GM12878 (cell line): Measurements from ENCODE around the gene EEFSEC. TPM values are rescaled to one million over a fixed set of nuclear protein-coding genes. Genes with fewer than 3 reads are reported as not detected.

Experiments
- ATAC-seq: fragments of 200-7000 bp; cut with Tn5 transposase; 3 replicates; pipeline ENCODE4 v1.9.1; 2020; ENCODE audit warnings: mild to moderate bottlenecking, moderate library complexity
- BruUV-seq: library from RNA; stranded (reverse); fragments of 400-500 nt; replicated peaks from 2 replicates; lab custom pipeline; 2021; lab: Mats Ljungman, UMichigan
- CTCF ChIA-PET: fragments of 300-600 bp; sonication (Branson Sonifier 250); formaldehyde crosslinking; extraction: SDS; loops from one replicate; lab custom pipeline; 2021; ENCODE audit warnings: inconsistent platforms; lab: Yijun Ruan, JAX
- POLR2A ChIA-PET: fragments of 350-600 bp; formaldehyde crosslinking; extraction: SDS; loops from one replicate; lab custom pipeline; 2021; ENCODE audit warnings: inconsistent platforms; lab: Charles Lee
- RAD21 ChIA-PET: fragments of 300-600 bp; sonication (Branson Sonifier 250); formaldehyde crosslinking; loops from one replicate; lab custom pipeline; 2023; ENCODE audit warnings: antibody characterized with exemption; ENCODE audit not compliant: unreplicated experiment; lab: Charles Lee
- SMC1A ChIA-PET: fragments of 300-600 bp; sonication (Branson Sonifier 250); formaldehyde crosslinking; loops from one replicate; lab custom pipeline; 2023; ENCODE audit not compliant: unreplicated experiment, uncharacterized antibody; lab: Charles Lee
- DNase-seq: peaks from one replicate; pipeline ENCODE4 v3.0.0-alpha.2; 2011; ENCODE audit warnings: low read depth, low spot score
- FAIRE-seq: peaks from 3 replicates; lab custom pipeline; 2011; peaks lifted over from hg19 to GRCh38; lab: Jason Lieb, UNC
- H2AFZ ChIP-seq: 2 replicates; pipeline ENCODE4 v1.6.0; 2011; ENCODE audit warnings: low read depth, low read length, control low read depth; ENCODE audit not compliant: control insufficient read depth
- H3K27ac ChIP-seq: 2 replicates; pipeline ENCODE4 v1.5.1; 2011; ENCODE audit warnings: control low read depth; ENCODE audit not compliant: control insufficient read depth, insufficient read depth
- H3K27me3 ChIP-seq, 2 experiments: replicated peaks in 1 of 2; 2 replicates each; pipeline versions ENCODE4 v1.6.0 to v1.6.1; 2011; ENCODE audit warnings: low read length in 1 of 2; ENCODE audit not compliant: control insufficient read depth in 2 of 2, insufficient read depth in 2 of 2
- H3K36me3 ChIP-seq, 2 experiments: 2 replicates each; pipeline ENCODE4 v1.5.1; 2011; ENCODE audit warnings: low read length in 1 of 2; ENCODE audit not compliant: control insufficient read depth in 2 of 2, insufficient read depth in 2 of 2
- H3K4me1 ChIP-seq: 2 replicates; pipeline ENCODE4 v1.6.1; 2011; ENCODE audit warnings: mild to moderate bottlenecking, low read length, moderate library complexity, mixed read lengths; ENCODE audit not compliant: control insufficient read depth, insufficient read depth
- H3K4me2 ChIP-seq: 2 replicates; pipeline ENCODE4 v1.6.0; 2011; ENCODE audit warnings: control low read depth; ENCODE audit not compliant: control insufficient read depth, insufficient read depth
- H3K4me3 ChIP-seq: fragments of 200-600 bp; sonication (generic); 2 replicates; pipeline ENCODE4 v1.5.1; 2016
- H3K79me2 ChIP-seq: 2 replicates; pipeline ENCODE4 v1.6.0; 2011; ENCODE audit warnings: low read length; ENCODE audit not compliant: control insufficient read depth, insufficient read depth
- H3K9ac ChIP-seq: 2 replicates; pipeline ENCODE4 v1.8.0; 2011; ENCODE audit warnings: low read length, control low read depth, mixed read lengths; ENCODE audit not compliant: control insufficient read depth, insufficient read depth
- H3K9me3 ChIP-seq: replicated peaks from 3 replicates; pipeline ENCODE4 v1.5.1; 2011; ENCODE audit warnings: mild to moderate bottlenecking, low read length; ENCODE audit not compliant: control insufficient read depth, insufficient read depth
- H4K20me1 ChIP-seq: 2 replicates; pipeline ENCODE4 v1.6.0; 2011; ENCODE audit not compliant: control insufficient read depth, insufficient read depth
- ATF3 ChIP-seq: IDR thresholded peaks from 2 replicates; pipeline ENCODE4 v1.6.1; 2011; ENCODE audit warnings: low read depth, mild to moderate bottlenecking, low read length, moderate library complexity, borderline replicate concordance; ENCODE audit errors: extremely low read depth
- BCL11A ChIP-seq: IDR thresholded peaks from 2 replicates; pipeline ENCODE4 v1.6.1; 2011; ENCODE audit warnings: low read depth, low read length
- FOS ChIP-seq: IDR thresholded peaks from 3 replicates; pipeline ENCODE4 v1.6.1; 2011; ENCODE audit warnings: borderline replicate concordance; ENCODE audit not compliant: insufficient read length; ENCODE audit errors: extremely low read depth
- NFYB ChIP-seq: IDR thresholded peaks from 2 replicates; pipeline ENCODE4 v1.6.1; 2011; ENCODE audit warnings: low read depth, mild to moderate bottlenecking, low read length, improper control_type of control experiment, moderate library complexity; ENCODE audit not compliant: insufficient read depth
- WGBS: methylation state at CpG from one replicate; pipeline ENCODE4 v1.1.6; 2016; ENCODE audit warnings: low lambda C conversion rate; ENCODE audit not compliant: insufficient replicate concordance, insufficient coverage; ENCODE audit errors: missing lambda C conversion rate; 5-methylcytosine and 5-hydroxymethylcytosine counted together
- in situ Hi-C: fragments of 300-500 bp; cut with MboI; formaldehyde crosslinking; loops from 9 replicates; pipeline ENCODE4 v1.14.3; 2018; ENCODE audit warnings: mixed read lengths
- intact Hi-C: fragments of 100-400 bp; cut with micrococcal nuclease; formaldehyde crosslinking; loops from one replicate; pipeline ENCODE4 v1.14.2; 2022; ENCODE audit not compliant: unreplicated experiment
- polyA plus RNA-seq, 11 experiments: library from polyadenylated mRNA; depleted of rRNA in 4 of 11; unstranded in 6 of 11; stranded (reverse) in 5 of 11; fragments of >200 nt; fragmentation: Nextera tagmentation in 4 of 11; fragmentation: Illumina TruSeq in 1 of 11; extraction: Ambion mirVana in 4 of 11; extraction: Trizol in 1 of 11; gene quantifications; 1 replicate in 1 of 11; 2 replicates in 10 of 11; pipeline versions ENCODE4 v1.2.1 to v1.2.3, GENCODE V29; 2011 to 2016; ENCODE audit warnings: inconsistent platforms in 2 of 11, missing spikeins in 2 of 11, low read depth in 1 of 11
- total RNA-seq, 4 experiments: library from RNA; depleted of rRNA in 3 of 4; stranded (reverse); fragments of >200 nt in 3 of 4; fragmentation: Illumina TruSeq in 1 of 4; extraction: Trizol in 1 of 4; gene quantifications; 2 replicates each; pipeline versions ENCODE4 v1.2.1 to v1.2.3, GENCODE V29; 2013 to 2021

Gene EEFSEC
- total and polyA plus RNA-seq, 10 of the 15 experiments (the other 5 are each of a cell fraction or from before 2014, with no cell fraction given), result 0.29 to 29.1 (median 16.1) TPM

- Histone ChIP-seq H3K36me3 (peaks cover 0 to 5% of the 10 kb centered on the region in 2 experiments; a peak in 1 of 4 replicates), H2AFZ (peak overlapping the region; percentile 100), H3K27ac (peak overlapping the region; percentile 47; the same call in 1 of the 2 replicates), H3K4me1 (peaks cover 3% of the 10 kb centered on the region; the same call in 1 of the 2 replicates), H3K9me3 (no peaks in the 10 kb centered on the region; the same call in 2 of the 3 replicates), H3K27me3 (no peaks in the 10 kb centered on the region), H3K4me2 (peak overlapping the region; percentile 93), H3K9ac (peak overlapping the region; percentile 77)
- DNase-seq (no peak), ATAC-seq (peak; percentile 82)
- in situ Hi-C loops (no loop called here), intact Hi-C loops (loop anchor here (1.0 kb wide), 1 partner anchor 29 kb away; the partner anchor contains the start of gene RUVBL1)
- CTCF ChIA-PET, result interaction anchor here (1.2 kb wide), 1 partner anchor 19 kb away, joined by 6 read pairs; no protein-coding TSS in a partner anchor
- TF ChIP-seq NFYB (peak; percentile 78), FOS (peak; percentile 12), ATF3 (no peak), BCL11A (no peak)
- TF ChIP-seq, all 136 proteins: peak for 2
- FAIRE-seq, result no peak
- ChIA-PET RAD21 (interaction anchor here (1.1 kb wide), 1 partner anchor 29 kb away, joined by 6 read pairs; the partner anchor contains the start of gene RUVBL1), POLR2A (interaction anchor here (1.0 kb wide), 1 partner anchor 29 kb away, joined by 8 read pairs; the partner anchor contains the start of gene RUVBL1), SMC1A (interaction anchor here (0.7 to 1.6 kb wide), 2 partner anchors 29 to 96 kb away, joined by 3 to 8 read pairs; partner anchors contain the start of gene RUVBL1)
- Histone ChIP-seq H3K79me2 (peaks cover 9% of the 10 kb centered on the region), H3K4me3 (peak overlapping the region; percentile 66), H4K20me1 (no peaks in the 10 kb centered on the region)
- BruUV-seq, result TSS peak; percentile 66
- 79% methylated on average over 10 of the region's 29 CpGs for WGBS
Measured at GRCh38 chr3:128152419-128153155, 694 bp upstream of the EEFSEC start.
